BE2C (cell line): ENCODE data around the gene HAUS6.

Source experiments
- DNase-seq: peaks from one replicate; pipeline ENCODE4 v3.0.0-alpha.2; 2020
- H3K27me3 ChIP-seq: fragments of 250-450 bp; sonication (Bioruptor Pico); 2 replicates; pipeline ENCODE4 v1.5.1; 2020; ENCODE audit warnings: mild to moderate bottlenecking
- H3K36me3 ChIP-seq: fragments of 250-450 bp; sonication (Bioruptor Pico); 2 replicates; pipeline ENCODE4 v1.5.1; 2020; ENCODE audit warnings: mild to moderate bottlenecking
- H3K4me1 ChIP-seq: fragments of 250-450 bp; sonication (Bioruptor Pico); 2 replicates; pipeline ENCODE4 v1.5.1; 2020
- H3K4me3 ChIP-seq: 2 replicates; pipeline ENCODE4 v1.5.1; 2011; ENCODE audit warnings: low read depth, low read length
- H3K9me3 ChIP-seq: fragments of 250-450 bp; sonication (Bioruptor Pico); 2 replicates; pipeline ENCODE4 v1.5.1; 2020
- CTCF ChIP-seq: IDR thresholded peaks from 2 replicates; pipeline ENCODE4 v1.5.1; 2012; ENCODE audit warnings: mild to moderate bottlenecking, low read depth, low read length

The HAUS6 gene

DNA sequence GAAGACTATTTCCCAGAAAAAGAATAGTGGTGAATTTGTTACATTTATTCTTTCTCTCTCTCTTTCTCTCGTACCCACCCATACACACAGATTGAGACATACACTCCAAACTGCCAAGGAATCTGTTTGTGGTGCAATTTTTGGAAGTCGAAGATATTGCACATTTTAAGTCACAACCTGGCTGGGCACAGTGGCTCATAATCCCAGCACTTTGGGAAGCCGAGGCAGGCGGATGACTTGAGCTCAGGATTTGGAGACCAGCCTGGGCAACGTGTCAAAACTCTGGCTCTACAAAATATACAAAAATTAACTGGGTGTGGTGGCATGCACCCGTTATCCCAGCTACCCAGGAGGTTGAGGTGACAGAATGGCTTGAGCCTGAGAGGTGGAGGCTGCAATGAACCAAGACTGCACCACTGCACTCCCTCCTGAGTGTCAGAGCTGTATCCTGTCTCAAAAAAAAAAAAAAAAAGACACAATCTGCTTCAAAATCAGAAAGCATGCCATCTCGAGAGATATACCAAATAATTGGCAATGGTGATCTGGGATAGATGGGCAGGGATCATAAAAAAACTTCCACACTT lies 43.8 kb upstream of the HAUS6 start:
- TF ChIP-seq CTCF = no peak
- no peaks in the 10 kb centered on the region for H3K27me3 ChIP-seq
- no peaks in the 10 kb centered on the region for H3K4me1 ChIP-seq
- no peak for DNase-seq
- H3K36me3 ChIP-seq = no peaks in the 10 kb centered on the region
- H3K4me3 ChIP-seq = no peak overlapping the region
- no peaks in the 10 kb centered on the region for H3K9me3 ChIP-seq

DNA sequence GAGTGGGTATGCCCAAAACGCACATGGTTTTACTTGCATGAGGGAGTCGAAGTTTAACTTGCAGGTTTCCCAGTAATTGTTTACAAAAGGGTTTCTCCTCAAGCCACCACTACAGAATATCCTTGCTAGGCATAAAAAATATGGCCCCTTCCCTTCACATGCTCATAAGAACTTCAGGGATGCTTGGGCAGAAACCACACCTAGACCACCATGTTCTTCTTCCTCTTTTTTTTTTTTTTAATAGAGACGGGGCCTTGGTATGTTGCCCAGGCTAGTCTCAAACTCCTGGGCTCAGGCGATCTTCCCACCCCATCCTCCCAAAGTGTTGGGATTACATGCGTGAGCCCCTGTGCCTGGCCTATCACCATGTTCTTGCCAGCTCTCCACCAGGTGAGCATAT lies 43.2 kb upstream of the HAUS6 start:
- DNase-seq = no peak
- H3K4me3 ChIP-seq = no peak overlapping the region
- H3K27me3 ChIP-seq = no peaks in the 10 kb centered on the region
- H3K4me1 ChIP-seq = no peaks in the 10 kb centered on the region
- no peaks in the 10 kb centered on the region for H3K36me3 ChIP-seq
- no peak for TF ChIP-seq CTCF
- H3K9me3 ChIP-seq = no peaks in the 10 kb centered on the region

DNA sequence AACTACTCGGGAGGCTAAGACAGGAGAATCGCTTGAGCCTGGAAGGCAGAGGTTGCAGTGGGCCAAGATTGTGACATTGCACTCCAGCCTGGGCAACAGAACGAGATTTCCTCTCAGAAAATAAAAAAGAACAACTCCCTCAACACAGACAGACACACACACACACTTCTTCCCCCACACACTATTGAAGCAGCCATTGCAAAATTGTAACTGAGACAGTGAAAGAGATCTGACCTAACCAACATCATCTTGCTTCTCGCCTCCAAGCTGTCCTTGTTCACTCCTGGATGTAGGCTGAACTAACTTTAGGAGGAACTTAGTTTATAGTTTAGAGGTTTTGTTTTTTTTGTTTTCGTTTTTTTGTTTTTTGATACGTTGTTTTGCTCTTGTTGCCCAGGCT lies 37.6 kb upstream of the HAUS6 start:
- H3K4me1 ChIP-seq = no peaks in the 10 kb centered on the region
- H3K27me3 ChIP-seq = no peaks in the 10 kb centered on the region
- H3K9me3 ChIP-seq = no peaks in the 10 kb centered on the region
- no peak for DNase-seq
- no peak overlapping the region for H3K4me3 ChIP-seq
- no peak for TF ChIP-seq CTCF
- no peaks in the 10 kb centered on the region for H3K36me3 ChIP-seq

GRCh38 chr9:19138084-19138483 lies 35.4 kb upstream of the HAUS6 start:
- Histone ChIP-seq H3K4me3 (no peak overlapping the region), H3K36me3 (no peaks in the 10 kb centered on the region), H3K4me1 (no peaks in the 10 kb centered on the region), H3K27me3 (no peaks in the 10 kb centered on the region), H3K9me3 (no peaks in the 10 kb centered on the region)
- no peak for DNase-seq
- TF ChIP-seq CTCF = no peak

- H3K4me3 ChIP-seq = no peak overlapping the region
- H3K9me3 ChIP-seq = no peaks in the 10 kb centered on the region
- no peaks in the 10 kb centered on the region for H3K27me3 ChIP-seq
- no peaks in the 10 kb centered on the region for H3K4me1 ChIP-seq
- no peak for DNase-seq
- no peak for TF ChIP-seq CTCF
- no peaks in the 10 kb centered on the region for H3K36me3 ChIP-seq
These were observed 34.6 kb upstream of the HAUS6 start for GRCh38 chr9:19137282-19137681.

- no peak for TF ChIP-seq CTCF
- H3K9me3 ChIP-seq = no peaks in the 10 kb centered on the region
- H3K27me3 ChIP-seq = no peaks in the 10 kb centered on the region
- H3K4me1 ChIP-seq = no peaks in the 10 kb centered on the region
- DNase-seq = no peak
- no peak overlapping the region for H3K4me3 ChIP-seq
- H3K36me3 ChIP-seq = no peaks in the 10 kb centered on the region
These were observed 33.4 kb upstream of the HAUS6 start for GRCh38 chr9:19136129-19136528.
